HepG2 (cell line): Measurements from ENCODE around the gene GATAD2B. TPM values are rescaled to one million over a fixed set of nuclear protein-coding genes. Genes with fewer than 3 reads are reported as not detected.
A peak's percentile ranks its signal among the peaks of the same experiment; 100 is the strongest.

ENCODE experiments used
- ELF1 ChIP-seq: sonication (generic); formaldehyde crosslinking; IDR thresholded peaks from 2 replicates; pipeline ENCODE4 v1.4.0; 2020; ENCODE audit warnings: missing genetic modification reagents
- EP300 ChIP-seq, 3 experiments: sonication (generic) in 1 of 3; formaldehyde crosslinking in 1 of 3; IDR thresholded peaks; 2 replicates each; pipeline versions ENCODE4 v1.5.1 to v1.6.1; 2011 to 2020; ENCODE audit warnings: low read depth in 2 of 3, low read length in 2 of 3, borderline replicate concordance in 1 of 3, improper control_type of control experiment in 1 of 3, mild to moderate bottlenecking in 1 of 3, missing genetic modification reagents in 1 of 3, moderate library complexity in 1 of 3
- GATA4 ChIP-seq: sonication (generic); IDR thresholded peaks from 2 replicates; pipeline ENCODE4 v1.6.1; 2016; ENCODE audit warnings: antibody characterized with exemption, low read depth, borderline replicate concordance
- HOXA5 ChIP-seq: sonication (generic); formaldehyde crosslinking; IDR thresholded peaks from 2 replicates; pipeline ENCODE4 v1.4.0; 2020; ENCODE audit warnings: missing genetic modification reagents
- KDM3A ChIP-seq: IDR thresholded peaks from 2 replicates; pipeline ENCODE4 v1.6.1; 2018; ENCODE audit warnings: low read depth, missing compliant biosample characterization
- MIER3 ChIP-seq: IDR thresholded peaks from 2 replicates; pipeline ENCODE4 v1.6.1; 2016; ENCODE audit warnings: missing compliant biosample characterization, borderline replicate concordance
- MXD4 ChIP-seq: IDR thresholded peaks from 2 replicates; pipeline ENCODE4 v1.6.1; 2016; ENCODE audit warnings: mild to moderate bottlenecking, missing biosample characterization, missing genetic modification reagents
- NCOA1 ChIP-seq: sonication (generic); formaldehyde crosslinking; IDR thresholded peaks from 2 replicates; pipeline ENCODE4 v1.9.0; 2021; ENCODE audit warnings: missing genetic modification reagents
- NFIC ChIP-seq: IDR thresholded peaks from 2 replicates; pipeline ENCODE4 v1.6.1; 2012; ENCODE audit warnings: mild to moderate bottlenecking, low read length, inconsistent platforms
- REXO4 ChIP-seq: sonication (generic); formaldehyde crosslinking; IDR thresholded peaks from 2 replicates; pipeline ENCODE4 v1.8.0; 2022; ENCODE audit warnings: missing genetic modification reagents, mild to moderate bottlenecking, borderline replicate concordance
- SAFB2 ChIP-seq: sonication (generic); formaldehyde crosslinking; IDR thresholded peaks from 2 replicates; pipeline ENCODE4 v1.5.1; 2020; ENCODE audit warnings: missing genetic modification reagents, low read depth, mild to moderate bottlenecking, borderline replicate concordance
- SIN3B ChIP-seq: fragments of 150-350 bp; IDR thresholded peaks from 2 replicates; pipeline ENCODE4 v1.6.1; 2014; ENCODE audit warnings: low read length
- SOX6 ChIP-seq, 2 experiments: fragments of 450-650 bp in 1 of 2; sonication (generic) in 1 of 2; formaldehyde crosslinking in 1 of 2; IDR thresholded peaks; 2 replicates each; pipeline versions ENCODE4 v1.4.0 to v1.6.1; 2017 to 2020; ENCODE audit warnings: antibody characterized with exemption in 1 of 2, mild to moderate bottlenecking in 1 of 2, missing genetic modification reagents in 1 of 2
- ZBTB20 ChIP-seq: sonication (generic); formaldehyde crosslinking; IDR thresholded peaks from 2 replicates; pipeline ENCODE4 v1.8.1; 2023; ENCODE audit warnings: missing genetic modification reagents, low read depth, mild to moderate bottlenecking, borderline replicate concordance
- ZBTB40 ChIP-seq, 2 experiments: fragments of 450-650 bp in 1 of 2; sonication (generic) in 1 of 2; formaldehyde crosslinking in 1 of 2; IDR thresholded peaks; 2 replicates each; pipeline versions ENCODE4 v1.6.1 to v1.8.0; 2016 to 2022; ENCODE audit warnings: antibody characterized with exemption in 1 of 2, mild to moderate bottlenecking in 1 of 2, missing genetic modification reagents in 1 of 2
- ZFP62 ChIP-seq: sonication (generic); formaldehyde crosslinking; IDR thresholded peaks from 2 replicates; pipeline ENCODE4 v1.4.0; 2020; ENCODE audit warnings: missing genetic modification reagents
- ZKSCAN8 ChIP-seq: IDR thresholded peaks from 2 replicates; pipeline ENCODE4 v1.6.1; 2016; ENCODE audit warnings: borderline replicate concordance, missing genetic modification reagents, missing compliant biosample characterization
- ZNF274 ChIP-seq: sonication (generic); formaldehyde crosslinking; IDR thresholded peaks from 2 replicates; pipeline ENCODE4 v1.5.1; 2020; ENCODE audit warnings: mild to moderate bottlenecking, missing genetic modification reagents
- ZNF510 ChIP-seq: sonication (generic); formaldehyde crosslinking; IDR thresholded peaks from 2 replicates; pipeline ENCODE4 v1.4.0; 2020; ENCODE audit warnings: low read depth, mild to moderate bottlenecking, missing genetic modification reagents
- ZNF839 ChIP-seq: sonication (generic); formaldehyde crosslinking; IDR thresholded peaks from 2 replicates; pipeline ENCODE4 v1.4.0; 2020; ENCODE audit warnings: missing genetic modification reagents, mild to moderate bottlenecking, borderline replicate concordance
- ZNF878 ChIP-seq: sonication (generic); formaldehyde crosslinking; IDR thresholded peaks from 2 replicates; pipeline ENCODE4 v1.8.1; 2023; ENCODE audit warnings: mild to moderate bottlenecking, missing genetic modification reagents, moderate library complexity
- polyA plus RNA-seq, 8 experiments: library from polyadenylated mRNA; depleted of rRNA in 3 of 8; stranded (reverse) in 7 of 8; unstranded in 1 of 8; fragments of >200 nt; fragmentation: Illumina TruSeq in 4 of 8; extraction: Trizol in 4 of 8; gene quantifications; 2 replicates each; pipeline versions ENCODE4 v1.2.1 to v1.2.3, GENCODE V29; 2011 to 2016; ENCODE audit warnings: low read depth in 4 of 8, missing spikeins in 1 of 8, mixed read lengths in 1 of 8; ENCODE audit not compliant: insufficient read depth in 1 of 8
- total RNA-seq, 5 experiments: library from RNA; depleted of rRNA; stranded (reverse); fragments of >200 nt; fragmentation: Illumina TruSeq; extraction: Trizol; gene quantifications; 2 replicates each; pipeline ENCODE4 v1.2.3, GENCODE V29; 2016; ENCODE audit warnings: low read depth in 1 of 5

The GATAD2B gene
- total and polyA plus RNA-seq, 2 of the 13 experiments (the other 11 are each of a cell fraction or from before 2014, with no cell fraction given) = 3.2 to 5.2 TPM

- TF ChIP-seq ZBTB40 (IDR thresholded peaks at IDR 0.05) (no peak), ZBTB40 (CRISPR knock-in tag; IDR thresholded peaks at IDR 0.05) (no peak), NFIC (no peak), SIN3B (no peak), ZBTB20 (CRISPR knock-in tag) (no peak), REXO4 (CRISPR knock-in tag) (no peak), ZNF839 (CRISPR knock-in tag) (no peak), ZFP62 (CRISPR knock-in tag) (no peak), SAFB2 (CRISPR knock-in tag) (no peak), SOX6 (IDR thresholded peaks at IDR 0.05) (no peak), SOX6 (CRISPR knock-in tag; IDR thresholded peaks at IDR 0.05) (0 out of 2 replicates have a peak, but pooled peaks have one; percentile 28), MIER3 (CRISPR knock-in tag) (peak; percentile 51; the same call in 1 of the 2 replicates), HOXA5 (CRISPR knock-in tag) (0 out of 2 replicates have a peak, but pooled peaks have one; percentile 50), MXD4 (no peak), ZNF510 (CRISPR knock-in tag) (no peak), KDM3A (CRISPR knock-in tag) (peak; percentile 37; the same call in 1 of the 2 replicates), ZKSCAN8 (CRISPR knock-in tag) (0 out of 2 replicates have a peak, but pooled peaks have one; percentile 42), GATA4 (no peak), EP300 (IDR thresholded peaks at IDR 0.05; ENCODE audit: low read depth in 2 of 2, low read length in 2 of 2) (0 out of 4 replicates have a peak, but pooled peaks of 1 of the 2 experiments have one; percentile 31), EP300 (CRISPR knock-in tag; IDR thresholded peaks at IDR 0.05; ENCODE audit: borderline replicate concordance) (no peak), ELF1 (CRISPR knock-in tag) (peak; percentile 53; the same call in 1 of the 2 replicates), ZNF878 (CRISPR knock-in tag) (no peak), NCOA1 (CRISPR knock-in tag) (no peak), ZNF274 (no peak)
Observed at GRCh38 chr1:153946622-153947241, 24.0 kb upstream of the GATAD2B start, which contains the start of gene DENND4B (continued).
